GM19452 (cell line): ENCODE results near the gene CRYL1.
A peak's percentile ranks its signal among the peaks of the same experiment; 100 is the strongest.

Source experiments
- ATAC-seq: cut with Tn5 transposase; IDR thresholded peaks from one replicate; pipeline ENCODE4 v1.9.1; 2021; ENCODE audit not compliant: unreplicated experiment

The CRYL1 gene, protein sequence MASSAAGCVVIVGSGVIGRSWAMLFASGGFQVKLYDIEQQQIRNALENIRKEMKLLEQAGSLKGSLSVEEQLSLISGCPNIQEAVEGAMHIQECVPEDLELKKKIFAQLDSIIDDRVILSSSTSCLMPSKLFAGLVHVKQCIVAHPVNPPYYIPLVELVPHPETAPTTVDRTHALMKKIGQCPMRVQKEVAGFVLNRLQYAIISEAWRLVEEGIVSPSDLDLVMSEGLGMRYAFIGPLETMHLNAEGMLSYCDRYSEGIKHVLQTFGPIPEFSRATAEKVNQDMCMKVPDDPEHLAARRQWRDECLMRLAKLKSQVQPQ

DNA sequence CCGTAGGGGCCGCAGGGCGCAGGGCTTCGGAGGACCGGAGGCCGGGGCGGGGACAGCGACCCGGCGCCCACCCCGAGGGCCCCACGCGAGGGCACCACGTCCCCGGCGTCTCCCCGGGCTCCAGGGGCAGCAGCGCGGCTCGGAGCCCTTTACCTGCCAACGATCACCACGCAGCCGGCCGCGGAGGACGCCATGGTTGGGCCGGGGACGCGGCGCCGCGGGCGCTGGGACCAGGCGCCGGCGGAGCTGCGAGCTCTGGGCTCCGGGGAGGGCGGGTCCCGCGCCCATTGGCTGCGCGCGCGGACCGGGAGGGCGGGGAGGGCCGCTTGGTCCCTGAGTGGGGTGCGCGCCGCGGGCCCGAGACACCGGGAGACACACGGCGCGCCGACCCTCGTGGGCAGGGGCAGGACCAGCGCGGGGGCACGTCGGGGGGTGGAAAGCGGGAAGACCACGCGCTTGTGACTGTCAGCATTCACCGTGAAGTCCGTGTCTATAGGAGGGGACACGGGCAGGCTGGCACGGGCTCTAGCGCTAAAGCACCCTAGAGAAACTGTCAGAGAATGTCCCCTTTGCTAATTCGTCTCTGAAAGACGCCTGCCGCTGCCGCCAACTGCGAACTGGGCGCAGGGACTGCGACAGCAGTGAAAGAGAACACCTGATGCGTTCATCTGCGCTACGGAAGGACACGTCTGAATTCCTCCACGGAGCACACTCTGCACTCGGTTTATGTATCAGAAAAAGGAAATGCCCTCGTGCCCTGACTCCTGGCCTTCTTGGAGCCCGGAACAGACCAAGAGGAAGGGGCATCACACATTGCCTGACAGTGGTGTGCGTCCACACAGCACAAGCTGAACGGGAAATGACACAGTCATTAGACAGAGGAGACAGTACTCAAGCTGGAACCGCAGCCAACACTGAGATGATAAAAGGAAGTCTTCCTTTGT is at the start of gene CRYL1:
CRYL1 (minus strand) TSS at position 257 of the 944 bp plus-strand sequence; CDS start at position 194, 63 bp downstream.
- ATAC-seq: peak; percentile 80

DNA sequence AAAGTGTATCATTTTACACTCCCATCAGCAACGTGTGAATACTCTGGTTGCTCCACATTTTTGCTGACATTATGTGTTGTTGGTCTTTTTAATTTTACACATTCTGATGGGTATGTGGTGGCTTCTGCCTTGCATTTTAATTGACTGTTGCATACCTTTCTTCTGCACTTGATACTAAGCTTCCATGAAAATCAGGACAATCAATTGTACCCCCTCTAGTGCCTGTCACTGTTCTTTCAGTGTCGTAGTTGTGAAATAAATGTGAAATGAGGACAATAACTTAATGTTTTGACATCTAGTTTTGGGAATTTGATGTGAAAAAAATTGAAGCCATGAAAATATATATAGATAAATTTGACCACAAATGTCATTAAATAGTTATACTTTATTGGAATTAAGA is 48.0 kb upstream of the CRYL1 start:
- ATAC-seq: no peak

DNA sequence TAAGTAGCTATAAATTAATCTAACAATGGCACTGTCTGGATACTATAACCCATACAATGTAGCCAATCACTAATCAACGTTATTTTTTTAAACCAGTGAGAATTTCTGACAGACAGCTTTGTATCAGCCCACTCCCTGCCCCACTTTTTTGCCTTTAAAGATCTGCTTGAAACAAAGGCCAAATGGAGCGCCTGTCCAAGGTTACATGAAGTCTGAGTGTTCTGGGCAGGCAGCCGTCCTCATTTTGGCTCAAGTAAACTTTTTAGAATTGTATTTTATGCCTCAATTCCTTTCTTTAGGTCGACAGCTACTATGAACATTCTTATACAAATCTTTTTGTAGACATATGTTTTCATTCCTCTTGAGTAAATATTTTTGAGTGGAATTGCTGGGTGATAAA is 47.5 kb upstream of the CRYL1 start:
- no peak for ATAC-seq

DNA sequence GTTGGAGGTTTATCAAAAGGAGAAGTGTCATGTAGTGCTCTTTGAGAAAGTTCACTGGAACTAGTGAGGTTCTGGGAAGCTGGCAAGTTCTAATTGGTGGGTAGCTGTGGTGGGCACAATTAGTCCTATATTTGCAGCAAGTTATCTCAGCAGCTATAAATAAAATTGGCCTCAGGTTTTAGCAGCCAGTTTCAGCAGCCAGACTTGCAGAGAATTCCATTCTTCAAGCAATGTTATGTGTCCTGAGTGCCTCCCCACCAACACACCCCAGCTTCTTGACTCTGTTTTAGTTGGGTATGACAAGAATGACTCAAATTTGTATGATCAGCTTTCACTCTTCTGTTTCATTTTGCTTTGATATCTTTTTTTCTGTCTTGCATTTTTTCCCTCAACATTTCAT is 46.0 kb upstream of the CRYL1 start:
- ATAC-seq: no peak

DNA sequence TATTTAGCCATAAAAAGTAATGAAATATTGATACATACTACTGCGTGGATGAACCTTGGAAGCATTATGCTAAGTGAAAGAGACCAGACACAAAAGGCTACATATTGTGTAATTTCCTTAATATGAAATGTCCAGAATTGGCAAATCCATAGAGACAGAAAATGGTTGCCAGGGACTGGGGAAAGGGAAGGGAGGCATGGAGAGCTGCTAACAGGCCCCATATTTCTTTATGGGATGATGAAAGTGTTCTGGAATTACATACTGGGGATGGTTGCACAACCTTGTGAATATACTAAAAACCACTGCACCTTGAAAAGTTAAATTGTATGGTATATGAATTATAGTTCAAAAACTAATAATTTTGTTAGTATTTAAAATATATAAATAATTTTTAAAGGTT is 44.9 kb upstream of the CRYL1 start:
- ATAC-seq: no peak

DNA sequence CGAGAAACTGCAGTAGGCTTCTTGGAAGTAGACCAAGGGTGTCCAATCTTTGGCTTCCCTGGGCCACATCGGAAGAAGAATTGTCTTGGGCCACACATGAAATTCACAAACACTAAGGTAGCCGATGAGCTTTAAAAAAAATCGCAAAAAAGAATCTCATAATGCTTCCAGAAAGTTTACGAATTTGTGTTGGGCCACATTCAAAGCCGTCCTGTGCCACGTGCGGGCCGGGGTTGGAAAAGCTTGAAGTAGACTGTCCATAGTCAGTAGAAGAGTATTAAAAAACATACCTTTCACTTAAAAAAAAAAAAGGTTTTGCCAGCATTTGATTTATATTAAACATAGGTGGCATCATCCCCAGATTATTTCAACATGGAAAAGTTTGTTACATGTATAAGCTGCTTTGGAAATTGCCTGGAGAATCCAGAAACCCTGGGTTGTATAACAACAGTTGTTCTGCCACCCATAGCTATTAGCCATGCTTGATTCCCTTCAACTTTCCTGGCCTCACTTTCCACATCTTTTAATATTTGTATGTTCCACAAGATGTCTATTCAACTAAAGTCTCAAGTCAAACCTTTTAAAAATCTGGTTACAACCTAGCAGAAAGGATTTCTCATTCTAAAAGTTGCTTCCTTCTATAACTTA is 42.3 kb upstream of the CRYL1 start:
- no peak for ATAC-seq

DNA sequence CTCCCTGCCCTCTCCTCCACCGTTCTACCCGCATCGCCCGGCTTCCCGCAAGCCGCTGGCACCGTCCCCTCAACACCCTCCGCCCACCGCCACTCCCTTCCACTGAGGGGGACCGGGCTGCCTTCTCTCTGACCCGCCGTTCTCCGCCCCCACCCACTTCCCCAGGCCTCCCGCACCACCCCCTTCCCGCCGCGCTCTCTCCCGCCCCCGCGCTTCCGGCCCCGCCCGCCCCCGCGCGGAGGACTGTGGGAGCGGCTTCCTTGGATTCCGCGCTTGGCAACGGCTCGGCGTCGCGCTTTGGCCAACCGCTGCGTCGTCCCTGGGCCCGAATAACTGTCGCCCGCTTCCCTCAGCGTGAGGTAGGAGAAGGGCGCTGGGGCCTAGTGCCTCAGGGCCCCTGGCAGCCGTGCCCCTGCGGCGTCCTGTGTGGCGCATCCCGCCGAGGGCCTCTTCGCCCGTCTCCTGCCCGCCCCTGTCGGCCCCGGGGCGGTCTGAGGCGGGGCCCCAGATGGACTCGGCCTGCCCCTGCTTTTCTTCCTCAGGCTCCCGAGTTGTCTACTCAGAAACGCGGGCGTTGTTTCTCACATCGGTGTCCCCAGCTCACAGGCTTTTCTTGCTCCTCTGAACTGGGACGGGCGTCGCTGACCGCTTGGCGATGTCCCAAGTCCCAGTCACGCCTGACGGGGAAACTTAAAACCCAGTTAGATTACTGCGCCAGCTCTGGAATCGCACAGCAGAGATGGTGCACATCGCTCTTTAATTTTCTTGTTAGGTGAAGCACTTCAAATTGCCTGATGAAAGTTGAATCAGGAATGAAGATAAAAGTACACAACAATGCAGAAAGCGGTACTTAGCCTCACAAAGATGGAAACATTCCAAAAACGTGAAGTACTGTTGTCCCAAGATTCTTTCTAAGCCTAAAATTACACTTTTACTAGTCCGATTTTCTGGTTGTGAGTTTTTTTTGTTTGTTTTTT is 41.5 kb upstream of the CRYL1 start, which contains the start of gene IFT88:
IFT88 (plus strand) TSS at position 260 of the 977 bp plus-strand sequence. CDS start 7,229 bp downstream, outside the sequence.
- peak; percentile 84 for ATAC-seq

DNA sequence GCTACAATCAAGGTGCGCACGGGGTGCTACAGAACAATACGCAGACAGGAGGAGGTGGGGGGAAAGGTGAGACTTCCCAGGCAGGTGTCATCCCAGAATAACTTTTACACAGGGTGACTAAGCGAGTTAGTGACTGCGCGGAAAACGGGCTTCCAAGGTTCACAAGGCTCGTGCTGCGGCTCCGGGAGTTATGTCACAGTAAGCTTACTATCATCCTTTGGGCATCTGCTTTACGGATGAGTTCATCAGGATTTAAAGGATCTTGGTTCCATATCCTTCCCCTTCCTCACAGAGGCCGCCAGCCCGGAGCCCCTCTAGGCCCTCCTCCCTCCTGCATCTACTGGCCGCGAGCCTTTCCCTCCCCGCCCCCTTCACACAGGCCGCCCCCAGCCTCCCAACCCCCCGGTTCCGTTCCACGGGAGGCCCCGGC is 40.8 kb upstream of the CRYL1 start:
- ATAC-seq: no peak

DNA sequence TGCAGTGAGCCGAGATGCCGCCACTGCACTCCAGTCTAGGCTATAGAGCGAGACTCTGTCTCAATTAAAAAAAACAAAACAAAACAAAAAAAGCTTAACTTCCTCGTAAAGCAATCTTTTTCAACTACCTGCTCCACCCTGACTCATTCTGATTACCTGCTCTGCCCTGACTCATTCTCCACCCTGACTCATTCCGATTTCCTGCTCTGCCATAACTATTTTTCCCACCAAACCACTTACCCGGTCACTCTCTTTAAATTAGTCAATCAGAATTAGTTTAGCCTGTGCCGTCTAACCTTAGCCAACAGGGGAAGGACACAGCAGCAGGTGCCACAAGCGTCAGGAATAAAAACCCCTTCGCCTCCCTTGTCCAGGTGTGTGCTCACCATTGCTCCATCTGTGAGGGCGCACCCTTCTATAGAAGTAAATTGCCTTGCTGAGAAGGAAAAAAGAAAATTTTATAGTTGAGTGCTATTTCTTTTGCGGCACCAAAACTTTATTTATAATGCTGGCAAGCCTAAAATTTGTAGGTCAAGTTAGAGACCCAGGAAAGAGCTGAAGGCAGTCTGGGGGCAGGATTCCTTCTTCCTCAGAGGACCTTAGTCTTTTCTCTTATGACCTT is 39.6 kb upstream of the CRYL1 start:
- no peak for ATAC-seq

DNA sequence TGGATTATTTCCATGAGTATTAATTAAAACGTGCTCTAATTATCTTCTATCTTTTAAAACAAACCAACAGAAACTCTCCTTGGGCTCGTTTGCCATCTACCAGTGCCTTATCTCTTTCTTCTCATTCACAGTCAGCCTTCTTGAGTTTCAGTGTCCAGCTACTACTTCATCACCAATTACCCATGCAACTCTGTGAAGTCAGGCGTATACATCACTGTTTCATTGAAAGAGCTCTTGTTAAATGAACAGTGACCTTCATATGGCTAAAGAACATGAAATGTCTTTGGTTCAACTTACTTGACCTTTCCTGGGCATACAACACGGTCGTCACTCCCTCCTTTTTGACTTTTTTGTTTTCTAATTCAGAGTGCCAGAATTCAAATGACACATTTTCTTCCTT is 36.1 kb upstream of the CRYL1 start:
- no peak for ATAC-seq

DNA sequence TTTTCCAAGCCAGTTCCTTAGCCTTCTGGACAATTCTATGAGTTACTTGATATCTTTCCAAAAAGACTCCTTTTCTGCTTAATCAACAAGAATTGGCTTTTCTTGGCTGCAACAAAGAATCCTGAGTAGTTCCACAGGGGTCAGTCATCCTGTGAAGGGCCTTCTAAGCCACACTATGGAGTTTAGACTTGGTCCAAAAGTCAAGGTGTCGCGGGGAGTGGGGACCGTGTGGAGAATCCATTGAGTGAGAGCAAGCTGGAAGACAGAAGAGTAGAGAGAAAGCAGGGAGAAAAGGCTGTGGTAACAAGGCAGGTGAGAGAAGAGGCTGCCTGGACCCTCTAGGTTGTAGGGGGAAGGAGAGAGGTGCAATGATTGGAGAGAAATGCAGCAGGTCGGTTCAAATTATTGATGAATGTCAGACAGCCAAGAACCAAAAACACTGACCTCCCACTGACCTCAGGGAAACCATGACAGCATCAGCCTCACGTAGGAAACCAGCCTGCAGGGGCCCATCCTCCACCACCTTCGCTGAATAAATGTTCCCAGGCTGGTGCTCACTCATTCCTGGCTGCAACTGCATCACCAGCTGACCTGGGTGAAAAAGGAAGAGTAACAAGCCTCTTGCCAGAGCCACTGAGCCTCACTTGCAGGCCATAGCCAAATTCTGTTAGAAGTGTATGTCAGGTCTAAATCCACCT is 34.2 kb upstream of the CRYL1 start:
- ATAC-seq: no peak

DNA sequence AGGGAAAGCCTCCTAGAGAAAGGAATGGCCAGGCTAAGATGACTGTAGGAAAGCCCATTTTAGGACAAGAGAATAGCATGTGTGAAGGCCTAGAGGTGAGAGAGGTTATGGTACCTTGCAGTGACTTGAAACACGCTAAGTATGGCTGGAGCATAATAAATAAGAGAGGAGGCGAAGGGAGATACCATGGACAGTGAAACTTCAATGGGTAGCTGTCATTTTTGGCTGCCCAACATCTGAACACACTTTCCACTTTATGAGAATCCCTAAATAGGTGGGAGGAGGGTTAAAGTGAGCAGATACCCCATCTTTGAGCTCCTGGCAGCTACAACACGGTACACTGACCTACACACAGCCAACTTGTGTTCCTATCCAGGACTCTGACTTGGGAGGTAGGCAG is 33.3 kb upstream of the CRYL1 start:
- ATAC-seq: no peak

DNA sequence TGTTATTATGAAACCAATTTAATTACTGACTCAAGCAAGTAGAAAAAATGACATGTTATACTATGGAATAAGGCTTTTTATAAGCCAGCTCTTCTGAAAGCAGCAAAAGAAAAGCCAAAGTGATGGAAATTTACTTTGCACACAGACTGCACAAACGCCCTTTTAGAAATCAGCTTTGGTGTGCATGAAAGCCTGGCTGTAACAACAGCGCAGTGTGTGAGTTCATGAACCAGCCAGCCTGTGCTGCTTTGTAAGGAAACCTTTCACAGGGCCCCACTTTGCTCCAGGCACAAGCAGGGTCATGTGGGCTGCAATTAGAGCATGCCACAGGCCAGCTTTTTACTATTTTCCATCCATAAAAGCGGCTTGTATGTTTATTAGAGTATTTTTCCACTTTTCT is 27.7 kb upstream of the CRYL1 start:
- no peak for ATAC-seq

DNA sequence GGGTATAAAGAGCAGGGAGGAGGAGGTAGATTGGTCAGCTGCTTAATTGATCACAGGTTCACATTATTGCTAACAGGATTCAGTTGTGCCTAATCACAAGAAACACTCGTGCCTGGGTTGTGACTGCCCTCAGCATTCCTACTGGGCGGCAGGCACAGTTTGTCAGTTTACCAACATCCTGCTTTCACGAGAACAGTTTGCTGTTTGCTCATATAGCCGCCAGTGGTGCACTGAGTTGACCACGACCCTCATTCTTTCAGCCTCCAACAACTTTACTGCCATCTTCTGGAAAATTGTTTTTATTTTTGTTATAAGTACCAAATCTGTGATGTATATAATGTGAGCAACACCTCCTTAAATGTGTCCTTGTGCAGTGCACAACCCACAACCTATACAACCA is 25.1 kb upstream of the CRYL1 start:
- no peak for ATAC-seq

DNA sequence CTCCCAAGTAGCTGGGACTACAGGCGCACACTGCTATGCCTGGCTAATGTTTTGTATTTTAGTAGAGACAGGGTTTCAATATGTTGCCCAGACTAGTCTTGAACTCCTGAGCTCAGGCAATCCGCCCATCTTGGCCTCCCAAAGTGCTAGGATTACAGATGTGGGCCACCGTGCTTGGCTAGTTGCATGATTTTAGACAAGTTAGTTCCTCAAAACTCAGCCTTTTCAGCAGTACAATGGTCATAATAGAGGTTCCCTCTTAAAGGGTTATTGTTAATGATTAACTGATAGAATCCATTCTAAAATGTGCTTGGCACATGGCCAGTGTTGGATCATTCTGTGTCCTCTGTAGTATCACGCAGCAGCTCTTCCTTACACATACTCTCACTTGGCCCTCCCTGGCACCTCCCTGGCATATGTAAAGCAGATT is 21.8 kb upstream of the CRYL1 start:
- no peak for ATAC-seq

DNA sequence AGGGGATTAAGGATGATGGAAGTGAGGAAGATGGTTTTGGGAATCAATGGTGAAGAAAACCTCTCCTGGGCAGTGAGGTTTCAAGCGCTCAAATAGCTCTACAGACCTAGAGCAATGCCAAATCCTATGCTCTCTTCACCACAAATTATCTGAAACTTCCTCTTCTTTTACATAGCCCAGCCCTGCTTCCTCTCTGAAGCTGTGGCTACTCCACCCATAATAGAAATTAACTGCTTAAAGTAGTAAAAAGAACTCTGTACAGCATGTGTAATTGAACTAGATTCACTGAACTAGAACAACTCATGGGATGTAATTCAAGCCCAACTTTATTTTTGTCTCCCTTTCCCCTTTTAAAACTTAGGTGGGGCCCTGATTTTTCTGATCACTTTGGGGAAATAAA is 20.9 kb upstream of the CRYL1 start:
- ATAC-seq: no peak

DNA sequence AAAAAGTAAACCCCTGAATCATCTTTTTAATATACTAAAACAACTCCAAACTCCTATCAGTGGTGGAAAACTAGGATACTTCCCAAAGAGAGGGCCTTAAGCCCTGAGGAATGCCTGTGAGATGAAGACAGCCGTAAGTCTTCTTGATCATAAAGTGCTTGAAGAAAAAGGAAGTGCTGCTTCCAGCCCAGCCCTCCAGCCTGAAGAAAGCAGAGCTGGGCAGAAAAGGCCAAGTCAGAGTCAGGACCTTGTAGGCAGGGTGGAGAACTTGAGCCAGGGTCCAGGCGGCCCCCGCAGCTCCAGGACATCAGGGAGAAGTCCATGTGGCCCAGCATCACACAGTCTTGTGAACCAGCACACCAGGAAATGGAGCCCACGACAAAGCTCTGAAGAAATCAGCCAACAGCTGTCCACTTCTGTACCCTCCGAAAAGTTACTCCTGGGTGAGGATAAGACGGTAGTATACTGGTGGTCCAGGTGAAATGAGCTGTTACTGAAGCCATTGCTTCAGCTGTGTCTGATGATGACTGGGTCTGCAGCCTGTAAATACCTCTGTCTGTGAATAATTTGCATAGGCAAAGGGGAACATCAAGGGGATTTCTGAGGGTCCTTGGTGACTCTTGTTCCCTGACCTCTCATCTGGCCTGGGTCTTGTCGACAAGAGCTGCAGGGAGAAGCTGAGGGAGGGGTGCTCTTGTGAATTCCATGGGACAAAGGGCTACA is 18.7 kb upstream of the CRYL1 start:
- no peak for ATAC-seq

DNA sequence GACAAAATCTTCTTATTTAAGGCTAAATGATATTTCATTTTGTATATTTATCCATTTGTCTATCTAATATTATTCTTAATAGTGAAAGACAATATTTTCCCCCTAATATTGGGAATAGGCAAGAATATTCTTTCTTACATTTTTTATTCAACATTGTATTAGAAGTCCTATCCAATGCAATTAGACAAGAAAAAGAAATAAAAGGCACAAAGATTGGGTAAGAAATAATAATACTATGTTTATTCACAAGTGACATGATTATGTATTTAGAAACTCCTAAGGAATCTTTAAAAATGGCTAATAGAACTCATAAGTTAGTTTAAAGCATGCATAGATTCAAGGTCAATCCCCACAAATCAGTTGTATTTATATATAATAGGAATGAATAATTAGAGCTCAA is 11.3 kb upstream of the CRYL1 start:
- ATAC-seq: no peak
